K562 (cell line): ENCODE results near the gene PTP4A1. TPM values are rescaled to one million over a fixed set of nuclear protein-coding genes. Genes with fewer than 3 reads are reported as not detected.

ENCODE experiments used
- EWSR1 ChIP-seq: fragments of 450-650 bp; IDR thresholded peaks from 2 replicates; pipeline ENCODE4 v1.6.1; 2018; ENCODE audit warnings: borderline replicate concordance, mild to moderate bottlenecking, low read depth, moderate library complexity; ENCODE audit not compliant: partially characterized antibody
- FOXJ3 ChIP-seq: sonication (generic); formaldehyde crosslinking; IDR thresholded peaks from 2 replicates; pipeline ENCODE4 v1.4.0; 2020; ENCODE audit warnings: mild to moderate bottlenecking, missing genetic modification reagents
- ILF3 ChIP-seq: fragments of 450-650 bp; IDR thresholded peaks from 2 replicates; pipeline ENCODE4 v1.6.1; 2018; ENCODE audit warnings: antibody characterized with exemption, mild to moderate bottlenecking, moderate library complexity, borderline replicate concordance
- KAT2B ChIP-seq: IDR thresholded peaks from one replicate; pipeline ENCODE4 v1.6.1; 2012; ENCODE audit warnings: low read depth, mild to moderate bottlenecking, control low read depth, inconsistent platforms, low read length, moderate library complexity
- MBD2 ChIP-seq: sonication (generic); IDR thresholded peaks from 2 replicates; pipeline ENCODE4 v1.6.1; 2016; ENCODE audit warnings: low read depth, borderline replicate concordance
- MECOM ChIP-seq: fragments of 250-450 bp; sonication (Bioruptor Pico); IDR thresholded peaks from 2 replicates; pipeline ENCODE4 v1.8.0; 2022; ENCODE audit warnings: inconsistent platforms
- NR2F6 ChIP-seq: fragments of 450-650 bp; formaldehyde crosslinking; IDR thresholded peaks from 2 replicates; pipeline ENCODE4 v1.4.0; 2020; ENCODE audit warnings: mild to moderate bottlenecking
- PML ChIP-seq: IDR thresholded peaks from 2 replicates; pipeline ENCODE4 v1.6.1; 2012; ENCODE audit warnings: low read length, inconsistent platforms
- SMARCA5 ChIP-seq: fragments of 450-650 bp; IDR thresholded peaks from 2 replicates; pipeline ENCODE4 v1.6.1; 2016
- TOE1 ChIP-seq, 2 experiments: fragments of 450-650 bp in 1 of 2; sonication (generic) in 1 of 2; formaldehyde crosslinking in 1 of 2; IDR thresholded peaks; 2 replicates each; pipeline versions ENCODE4 v1.7.1 to v1.8.0; 2016 to 2022; ENCODE audit warnings: borderline replicate concordance in 2 of 2, mild to moderate bottlenecking in 2 of 2, antibody characterized with exemption in 1 of 2, inconsistent platforms in 1 of 2, low read depth in 1 of 2, missing genetic modification reagents in 1 of 2, moderate library complexity in 1 of 2
- ZBTB17 ChIP-seq: fragments of 450-650 bp; formaldehyde crosslinking; IDR thresholded peaks from 2 replicates; pipeline ENCODE4 v1.4.0; 2020; ENCODE audit warnings: mild to moderate bottlenecking
- ZNF24 ChIP-seq: fragments of 450-650 bp; IDR thresholded peaks from 2 replicates; pipeline ENCODE4 v1.6.1; 2016
- ZNF282 ChIP-seq: sonication (generic); formaldehyde crosslinking; IDR thresholded peaks from 2 replicates; pipeline ENCODE4 v1.8.1; 2023; ENCODE audit warnings: missing genetic modification reagents
- ZNF408 ChIP-seq: fragments of 250-450 bp; sonication (Bioruptor Pico); IDR thresholded peaks from 2 replicates; pipeline ENCODE4 v1.4.0; 2020; ENCODE audit warnings: low read depth, mild to moderate bottlenecking, moderate library complexity
- ZNF766 ChIP-seq: fragments of 200-800 bp; sonication (Bioruptor generic); conservative IDR thresholded peaks from 2 replicates; pipeline ENCODE4 v1.6.1; 2016; ENCODE audit warnings: missing genetic modification characterization, missing compliant biosample characterization
- polyA plus RNA-seq, 8 experiments: library from polyadenylated mRNA; depleted of rRNA in 4 of 8; stranded (reverse) in 5 of 8; unstranded in 3 of 8; fragments of >200 nt; fragmentation: Nextera tagmentation in 2 of 8; fragmentation: Illumina TruSeq in 1 of 8; extraction: Ambion mirVana in 2 of 8; extraction: Trizol in 1 of 8; gene quantifications; 2 replicates each; pipeline versions ENCODE4 v1.2.1 to v1.2.3, GENCODE V29; 2011 to 2014; ENCODE audit warnings: inconsistent platforms in 1 of 8, missing spikeins in 1 of 8
- total RNA-seq, 7 experiments: library from RNA; depleted of rRNA in 6 of 7; stranded (reverse); fragments of >200 nt in 6 of 7; fragmentation: Illumina TruSeq in 2 of 7; extraction: Trizol in 2 of 7; gene quantifications; 2 replicates each; pipeline versions ENCODE4 v1.2.1 to v1.2.3, GENCODE V29; 2011 to 2021; ENCODE audit warnings: low replicate concordance in 1 of 7
- TF ChIP-seq, protein P1 (sequence below): sonication (generic); formaldehyde crosslinking; IDR thresholded peaks from 2 replicates; pipeline ENCODE4 v1.8.0; 2023; ENCODE audit warnings: mild to moderate bottlenecking, missing genetic modification reagents
- TF ChIP-seq, protein P2 (sequence below): fragments of 250-450 bp; sonication (Bioruptor Pico); IDR thresholded peaks from 2 replicates; pipeline ENCODE4 v1.5.1; 2021; ENCODE audit warnings: mild to moderate bottlenecking
- TF ChIP-seq, protein P3 (sequence below): sonication (generic); formaldehyde crosslinking; IDR thresholded peaks from 2 replicates; pipeline ENCODE4 v1.9.0; 2022; ENCODE audit warnings: mild to moderate bottlenecking, missing genetic modification reagents
- TF ChIP-seq, protein P4 (sequence below): fragments of 450-650 bp; IDR thresholded peaks from 2 replicates; pipeline ENCODE4 v1.7.0; 2016; ENCODE audit warnings: borderline replicate concordance
- TF ChIP-seq, protein P5 (sequence below): fragments of 450-650 bp; IDR thresholded peaks from 2 replicates; pipeline ENCODE4 v1.6.1; 2014; ENCODE audit warnings: low read depth, mild to moderate bottlenecking, moderate library complexity, borderline replicate concordance

Gene PTP4A1
- total and polyA plus RNA-seq, 9 of the 15 experiments (the other 6 are each of a cell fraction or from before 2014, with no cell fraction given): 3.7 to 67.5 (median 13.1) TPM

DNA sequence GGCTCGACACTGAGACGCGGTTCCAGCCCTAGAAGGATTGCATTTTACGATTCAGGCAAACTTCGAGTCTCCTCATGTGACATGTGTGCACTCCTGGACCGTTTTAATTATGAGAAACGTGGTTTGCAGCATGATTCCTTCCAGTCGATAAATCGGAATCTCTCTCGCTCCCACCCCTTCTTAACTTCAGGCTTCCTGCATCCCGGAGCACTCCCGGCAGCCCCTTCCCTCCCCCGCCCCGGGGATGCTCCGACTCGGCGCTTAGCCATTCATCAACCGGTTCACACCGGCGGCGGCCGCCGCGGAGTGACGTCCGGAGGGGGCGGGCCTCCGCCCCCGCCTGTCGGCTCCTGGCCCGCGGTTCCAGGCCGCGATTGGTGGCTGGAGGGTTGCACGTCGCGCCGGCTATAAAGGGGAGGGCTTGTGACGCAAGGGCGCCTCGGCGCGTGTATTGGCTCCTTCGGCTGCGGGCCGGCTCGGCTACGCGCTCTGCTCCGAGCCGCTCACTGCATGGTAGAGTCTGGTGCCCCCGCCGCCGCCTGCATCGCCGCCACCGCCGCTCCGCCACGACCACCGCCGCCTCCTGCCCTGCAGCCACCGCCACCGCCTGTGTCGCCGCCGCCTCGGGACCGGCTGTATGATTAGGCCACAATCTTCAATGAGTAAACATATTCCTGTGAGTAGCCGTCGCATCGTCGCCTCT lies at the start of gene PTP4A1, which contains the start of gene LOC128125822 (continued):
- no peak for TF ChIP-seq MECOM (CRISPR knock-in tag)
- TF ChIP-seq SMARCA5: no peak
- TF ChIP-seq ILF3: no peak
- no peak; the same call in none of the 2 replicates for TF ChIP-seq PML
- TF ChIP-seq FOXJ3 (CRISPR knock-in tag): no peak
- TF ChIP-seq, protein P1, sequence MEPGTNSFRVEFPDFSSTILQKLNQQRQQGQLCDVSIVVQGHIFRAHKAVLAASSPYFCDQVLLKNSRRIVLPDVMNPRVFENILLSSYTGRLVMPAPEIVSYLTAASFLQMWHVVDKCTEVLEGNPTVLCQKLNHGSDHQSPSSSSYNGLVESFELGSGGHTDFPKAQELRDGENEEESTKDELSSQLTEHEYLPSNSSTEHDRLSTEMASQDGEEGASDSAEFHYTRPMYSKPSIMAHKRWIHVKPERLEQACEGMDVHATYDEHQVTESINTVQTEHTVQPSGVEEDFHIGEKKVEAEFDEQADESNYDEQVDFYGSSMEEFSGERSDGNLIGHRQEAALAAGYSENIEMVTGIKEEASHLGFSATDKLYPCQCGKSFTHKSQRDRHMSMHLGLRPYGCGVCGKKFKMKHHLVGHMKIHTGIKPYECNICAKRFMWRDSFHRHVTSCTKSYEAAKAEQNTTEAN (CRISPR knock-in tag): no peak
- TF ChIP-seq, protein P2, sequence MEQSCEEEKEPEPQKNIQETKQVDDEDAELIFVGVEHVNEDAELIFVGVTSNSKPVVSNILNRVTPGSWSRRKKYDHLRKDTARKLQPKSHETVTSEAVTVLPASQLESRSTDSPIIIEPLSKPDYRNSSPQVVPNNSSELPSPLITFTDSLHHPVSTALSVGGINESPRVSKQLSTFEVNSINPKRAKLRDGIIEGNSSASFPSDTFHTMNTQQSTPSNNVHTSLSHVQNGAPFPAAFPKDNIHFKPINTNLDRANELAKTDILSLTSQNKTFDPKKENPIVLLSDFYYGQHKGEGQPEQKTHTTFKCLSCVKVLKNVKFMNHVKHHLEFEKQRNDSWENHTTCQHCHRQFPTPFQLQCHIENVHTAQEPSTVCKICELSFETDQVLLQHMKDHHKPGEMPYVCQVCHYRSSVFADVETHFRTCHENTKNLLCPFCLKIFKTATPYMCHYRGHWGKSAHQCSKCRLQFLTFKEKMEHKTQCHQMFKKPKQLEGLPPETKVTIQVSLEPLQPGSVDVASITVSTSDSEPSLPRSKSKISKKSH: no peak
- TF ChIP-seq, protein P3, sequence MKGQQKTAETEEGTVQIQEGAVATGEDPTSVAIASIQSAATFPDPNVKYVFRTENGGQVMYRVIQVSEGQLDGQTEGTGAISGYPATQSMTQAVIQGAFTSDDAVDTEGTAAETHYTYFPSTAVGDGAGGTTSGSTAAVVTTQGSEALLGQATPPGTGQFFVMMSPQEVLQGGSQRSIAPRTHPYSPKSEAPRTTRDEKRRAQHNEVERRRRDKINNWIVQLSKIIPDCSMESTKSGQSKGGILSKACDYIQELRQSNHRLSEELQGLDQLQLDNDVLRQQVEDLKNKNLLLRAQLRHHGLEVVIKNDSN (CRISPR knock-in tag): peak; percentile 40; the same call in 1 of the 2 replicates
- no peak for TF ChIP-seq ZNF24
- TF ChIP-seq ZNF408: no peak
- TF ChIP-seq, protein P4, sequence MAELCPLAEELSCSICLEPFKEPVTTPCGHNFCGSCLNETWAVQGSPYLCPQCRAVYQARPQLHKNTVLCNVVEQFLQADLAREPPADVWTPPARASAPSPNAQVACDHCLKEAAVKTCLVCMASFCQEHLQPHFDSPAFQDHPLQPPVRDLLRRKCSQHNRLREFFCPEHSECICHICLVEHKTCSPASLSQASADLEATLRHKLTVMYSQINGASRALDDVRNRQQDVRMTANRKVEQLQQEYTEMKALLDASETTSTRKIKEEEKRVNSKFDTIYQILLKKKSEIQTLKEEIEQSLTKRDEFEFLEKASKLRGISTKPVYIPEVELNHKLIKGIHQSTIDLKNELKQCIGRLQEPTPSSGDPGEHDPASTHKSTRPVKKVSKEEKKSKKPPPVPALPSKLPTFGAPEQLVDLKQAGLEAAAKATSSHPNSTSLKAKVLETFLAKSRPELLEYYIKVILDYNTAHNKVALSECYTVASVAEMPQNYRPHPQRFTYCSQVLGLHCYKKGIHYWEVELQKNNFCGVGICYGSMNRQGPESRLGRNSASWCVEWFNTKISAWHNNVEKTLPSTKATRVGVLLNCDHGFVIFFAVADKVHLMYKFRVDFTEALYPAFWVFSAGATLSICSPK: no peak
- no peak; the same call in 1 of the 2 replicates for TF ChIP-seq ZNF282 (CRISPR knock-in tag)
- TF ChIP-seq, protein P5, sequence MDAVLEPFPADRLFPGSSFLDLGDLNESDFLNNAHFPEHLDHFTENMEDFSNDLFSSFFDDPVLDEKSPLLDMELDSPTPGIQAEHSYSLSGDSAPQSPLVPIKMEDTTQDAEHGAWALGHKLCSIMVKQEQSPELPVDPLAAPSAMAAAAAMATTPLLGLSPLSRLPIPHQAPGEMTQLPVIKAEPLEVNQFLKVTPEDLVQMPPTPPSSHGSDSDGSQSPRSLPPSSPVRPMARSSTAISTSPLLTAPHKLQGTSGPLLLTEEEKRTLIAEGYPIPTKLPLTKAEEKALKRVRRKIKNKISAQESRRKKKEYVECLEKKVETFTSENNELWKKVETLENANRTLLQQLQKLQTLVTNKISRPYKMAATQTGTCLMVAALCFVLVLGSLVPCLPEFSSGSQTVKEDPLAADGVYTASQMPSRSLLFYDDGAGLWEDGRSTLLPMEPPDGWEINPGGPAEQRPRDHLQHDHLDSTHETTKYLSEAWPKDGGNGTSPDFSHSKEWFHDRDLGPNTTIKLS: peak; percentile 37; the same call in 1 of the 2 replicates
- TF ChIP-seq ZNF766 (CRISPR knock-in tag): no peak
- peak; percentile 49; the same call in 1 of the 2 replicates for TF ChIP-seq MBD2
- no peak for TF ChIP-seq EWSR1
- no peak for TF ChIP-seq TOE1 (IDR thresholded peaks at IDR 0.05; ENCODE audit: borderline replicate concordance)
- TF ChIP-seq TOE1 (CRISPR knock-in tag; IDR thresholded peaks at IDR 0.05; ENCODE audit: borderline replicate concordance, low read depth): no peak
- peak; percentile 22 for TF ChIP-seq KAT2B
- no peak for TF ChIP-seq ZBTB17 (CRISPR knock-in tag)
- TF ChIP-seq NR2F6 (CRISPR knock-in tag): no peak
